Inflammatory macrophage (primary cell): Measurements from ENCODE around the gene PSAP.
A peak's percentile ranks its signal among the peaks of the same experiment; 100 is the strongest.
"Not testable (repeated sequence)": the region's sequence is repeated elsewhere in the genome, so short reads cannot be mapped to it uniquely, and the experiment has no call there.

Experiments
- DNase-seq, 2 donors: peaks; one replicate each; pipeline ENCODE4 v3.0.0-alpha.2; 2020 to 2022

Gene PSAP

GRCh38 chr10:71873582-71874211 lies 22.6 kb upstream of the PSAP start:
- DNase-seq, result peak in 1 of 2 donors; percentile 33

- DNase-seq, result not testable (repeated sequence)
These were observed 18.6 kb upstream of the PSAP start for GRCh38 chr10:71869601-71870000.

- peak; percentile 97 for DNase-seq
These were observed 17.2 kb upstream of the PSAP start for GRCh38 chr10:71868192-71868697.

- DNase-seq, result no peak
These were observed 14.6 kb upstream of the PSAP start for GRCh38 chr10:71865561-71866041.

GRCh38 chr10:71864911-71865361 lies 13.9 kb upstream of the PSAP start:
- DNase-seq, result peak; percentile 52 to 60

- DNase-seq, result no peak
These were observed 12.2 kb upstream of the PSAP start for GRCh38 chr10:71863203-71863602.

- DNase-seq, result peak; percentile 96 to 98
These were observed 9.4 kb upstream of the PSAP start for GRCh38 chr10:71860243-71861029.

- peak; percentile 86 to 88 for DNase-seq
These were observed 7.2 kb upstream of the PSAP start for GRCh38 chr10:71857934-71858890.

- DNase-seq, result no peak
These were observed 5.6 kb upstream of the PSAP start for GRCh38 chr10:71856619-71857018.

GRCh38 chr10:71854031-71854430 lies 3.0 kb upstream of the PSAP start:
- DNase-seq, result no peak

- peak; percentile 91 to 95 for DNase-seq
These were observed 1.4 kb upstream of the PSAP start for GRCh38 chr10:71852355-71852937.

- DNase-seq, result peak; percentile 74 to 92
These were observed 529 bp upstream of the PSAP start for GRCh38 chr10:71851465-71852095.

- DNase-seq, result peak in 1 of 2 donors; percentile 6
These were observed 869 bp downstream of the PSAP start for GRCh38 chr10:71850021-71850742.

GRCh38 chr10:71849461-71849908 lies 1.6 kb downstream of the PSAP start:
- DNase-seq, result peak in 1 of 2 donors; percentile 24

GRCh38 chr10:71848325-71849275 lies 2.5 kb downstream of the PSAP start:
- no peak for DNase-seq

- DNase-seq, result no peak
These were observed 3.6 kb downstream of the PSAP start for GRCh38 chr10:71847418-71847817.

GRCh38 chr10:71846816-71847215 lies 4.2 kb downstream of the PSAP start:
- DNase-seq, result peak; percentile 54 to 73

- DNase-seq, result peak; percentile 55 to 64
These were observed 5.3 kb downstream of the PSAP start for GRCh38 chr10:71845410-71846405.
